Tibial nerve (tissue), 4 donors: ENCODE data around the gene RAB40B.

Experiments used
- CTCF ChIP-seq, 5 experiments: fragments of 200-600 bp in 3 of 5; fragments of 450-650 bp in 2 of 5; sonication (generic) in 3 of 5; IDR thresholded peaks; one replicate each; pipeline ENCODE4 v1.5.1; 2016 to 2019; ENCODE audit warnings: antibody characterized with exemption in 5 of 5, mild to moderate bottlenecking in 3 of 5, moderate library complexity in 2 of 5
- EP300 ChIP-seq, 2 donors: sonication (generic); formaldehyde crosslinking; IDR thresholded peaks; one replicate each; pipeline ENCODE4 v1.6.1; 2017; ENCODE audit warnings: antibody characterized with exemption in 2 of 2, mild to moderate bottlenecking in 1 of 2

- TF ChIP-seq CTCF (IDR thresholded peaks at IDR 0.05), result no peak
- TF ChIP-seq EP300 (IDR thresholded peaks at IDR 0.05), result no peak
Measured at GRCh38 chr17:82648742-82649331, 49.7 kb downstream of the RAB40B start.
